ENCODE measurements around the gene SPI1.

Gene SPI1

DNA sequence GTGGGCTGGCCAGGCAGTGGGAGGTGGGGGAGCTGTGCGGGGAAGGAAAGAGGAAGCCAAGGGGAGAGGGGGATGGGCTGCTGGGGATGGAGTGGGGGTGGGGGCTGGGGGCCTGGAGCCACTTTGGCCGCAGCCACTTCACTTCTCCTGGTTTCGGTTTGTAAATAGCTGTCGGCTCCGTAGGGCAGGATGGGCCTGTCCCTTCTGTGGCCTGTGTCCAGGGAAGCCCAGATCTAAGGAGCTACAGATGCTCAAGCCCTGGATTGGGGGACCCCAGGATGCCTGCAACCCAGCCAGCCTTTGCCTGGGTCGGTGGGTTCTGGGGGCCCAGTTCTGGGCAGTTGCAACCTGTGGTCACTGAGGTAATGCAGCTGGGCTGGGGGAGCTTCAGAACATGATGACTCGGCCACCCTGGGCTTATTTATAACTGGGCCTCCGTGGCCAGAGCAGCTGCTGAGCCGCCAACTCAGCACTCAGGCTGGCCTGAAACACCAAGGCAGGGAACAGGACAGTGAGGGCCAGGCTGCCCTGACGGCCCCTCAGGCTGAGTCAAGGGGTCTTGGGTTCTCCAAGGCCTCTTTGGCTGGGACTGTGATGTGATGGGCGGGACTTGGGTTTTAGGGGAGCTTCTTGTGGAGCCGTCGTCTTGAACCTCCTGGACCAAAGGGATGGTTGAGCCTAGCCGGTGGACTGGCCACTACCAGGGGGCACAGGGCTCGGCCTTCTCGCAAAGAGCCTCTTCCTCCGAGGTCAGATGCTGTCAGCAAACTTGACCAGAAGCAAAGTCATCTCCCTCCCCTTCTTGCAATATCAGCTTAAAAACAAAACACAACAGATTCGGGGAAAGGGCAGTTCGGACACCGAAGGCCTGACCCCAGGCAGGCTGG is 15.1 kb upstream of the SPI1 start:
- peak overlapping the region; percentile 80 for H2AFZ ChIP-seq (ENCODE audit: low read length)
- no peak overlapping the region for H3K27ac ChIP-seq (replicated peaks; ENCODE audit: low read length)
- no peak overlapping the region for H2BK120ac ChIP-seq (ENCODE audit: low read depth, low read length)
- H3K9me3 ChIP-seq (replicated peaks in 1 of 2; ENCODE audit: control insufficient read depth in 2 of 2, insufficient read depth in 1 of 2, low read depth in 1 of 2, low read length in 2 of 2): no peaks in the 10 kb centered on the region
- H2BK5ac ChIP-seq (ENCODE audit: low read length): peak overlapping the region; percentile 39
- H3K4me3 ChIP-seq (ENCODE audit: low read length in 2 of 2): no peak overlapping the region
- peaks cover 0 to 5% (median 0%) of the 10 kb centered on the region in 3 experiments for H3K27me3 ChIP-seq (ENCODE audit: control insufficient read depth in 3 of 3, insufficient read depth in 3 of 3, low read depth in 1 of 3, low read length in 3 of 3)
- peaks cover 0 to 4% of the 10 kb centered on the region in 2 donors for H3K4me1 ChIP-seq (ENCODE audit: control insufficient read depth in 2 of 2, insufficient read depth in 1 of 2, low read depth in 1 of 2, low read length in 2 of 2)
- H3K36me3 ChIP-seq (replicated peaks in 1 of 2; ENCODE audit: control insufficient read depth in 2 of 2, insufficient read depth in 2 of 2, low read length in 2 of 2): no peaks in the 10 kb centered on the region
- no CpG with 5 or more reads among the region's 20 CpGs for WGBS, 2 donors (ENCODE audit: extremely low coverage in 2 of 2, insufficient read length in 2 of 2, insufficient replicate concordance in 1 of 2)
- no peak overlapping the region for H3K14ac ChIP-seq (ENCODE audit: low read length)
- H4K8ac ChIP-seq (ENCODE audit: low read depth, low read length): peak overlapping the region; percentile 90
- H2BK15ac ChIP-seq (ENCODE audit: low read length): peak overlapping the region; percentile 59
- no peak overlapping the region for H3K9ac ChIP-seq (ENCODE audit: low read depth, low read length, poor library complexity)
- peak overlapping the region; percentile 78 for H3K23ac ChIP-seq (ENCODE audit: low read depth, low read length, poor library complexity)
- H3K18ac ChIP-seq (ENCODE audit: low read length): peak overlapping the region; percentile 54
- peak overlapping the region; percentile 69 for H2AK5ac ChIP-seq (ENCODE audit: low read depth, low read length)
- peak overlapping the region; percentile 82 for H2BK12ac ChIP-seq (ENCODE audit: low read length)
- H3K79me1 ChIP-seq (ENCODE audit: low read depth, low read length): peaks cover 1% of the 10 kb centered on the region
- peak overlapping the region; percentile 32 for H3K4ac ChIP-seq (ENCODE audit: low read length)
- DNase-seq (ENCODE audit: low spot score): no peak
- no peak overlapping the region for H3K4me2 ChIP-seq (ENCODE audit: insufficient read depth, low read length, poor library complexity, severe bottlenecking)
- H4K91ac ChIP-seq (ENCODE audit: low read depth, low read length, poor library complexity): peak overlapping the region; percentile 64

- H2BK12ac ChIP-seq (ENCODE audit: low read length): no peak overlapping the region
- no peak overlapping the region for H2AK5ac ChIP-seq (ENCODE audit: low read depth, low read length)
- no peak overlapping the region for H3K18ac ChIP-seq (ENCODE audit: low read length)
- H3K27me3 ChIP-seq (ENCODE audit: control insufficient read depth in 3 of 3, insufficient read depth in 3 of 3, low read depth in 1 of 3, low read length in 3 of 3): peaks cover 0 to 5% (median 0%) of the 10 kb centered on the region in 3 experiments
- H3K36me3 ChIP-seq (replicated peaks in 1 of 2; ENCODE audit: control insufficient read depth in 2 of 2, insufficient read depth in 2 of 2, low read length in 2 of 2): no peaks in the 10 kb centered on the region
- peaks cover 0 to 6% of the 10 kb centered on the region in 2 donors for H3K4me1 ChIP-seq (ENCODE audit: control insufficient read depth in 2 of 2, insufficient read depth in 1 of 2, low read depth in 1 of 2, low read length in 2 of 2)
- H3K27ac ChIP-seq (replicated peaks; ENCODE audit: low read length): no peak overlapping the region
- no peak overlapping the region for H2BK120ac ChIP-seq (ENCODE audit: low read depth, low read length)
- no peak for DNase-seq (ENCODE audit: low spot score)
- no peak overlapping the region for H3K4me2 ChIP-seq (ENCODE audit: insufficient read depth, low read length, poor library complexity, severe bottlenecking)
- H3K9me3 ChIP-seq (replicated peaks in 1 of 2; ENCODE audit: control insufficient read depth in 2 of 2, insufficient read depth in 1 of 2, low read depth in 1 of 2, low read length in 2 of 2): no peaks in the 10 kb centered on the region
- peak overlapping the region; percentile 80 for H2AFZ ChIP-seq (ENCODE audit: low read length)
- H3K4ac ChIP-seq (ENCODE audit: low read length): no peak overlapping the region
- no CpG with 5 or more reads among the region's 14 CpGs for WGBS, 2 donors (ENCODE audit: extremely low coverage in 2 of 2, insufficient read length in 2 of 2, insufficient replicate concordance in 1 of 2)
- no peak overlapping the region for H3K9ac ChIP-seq (ENCODE audit: low read depth, low read length, poor library complexity)
- H2BK15ac ChIP-seq (ENCODE audit: low read length): no peak overlapping the region
- H3K14ac ChIP-seq (ENCODE audit: low read length): no peak overlapping the region
- peaks cover 1% of the 10 kb centered on the region for H3K79me1 ChIP-seq (ENCODE audit: low read depth, low read length)
- H4K91ac ChIP-seq (ENCODE audit: low read depth, low read length, poor library complexity): no peak overlapping the region
- no peak overlapping the region for H3K4me3 ChIP-seq (ENCODE audit: low read length in 2 of 2)
- no peak overlapping the region for H4K8ac ChIP-seq (ENCODE audit: low read depth, low read length)
- no peak overlapping the region for H2BK5ac ChIP-seq (ENCODE audit: low read length)
- no peak overlapping the region for H3K23ac ChIP-seq (ENCODE audit: low read depth, low read length, poor library complexity)
These were observed 14.3 kb upstream of the SPI1 start for GRCh38 chr11:47392546-47393162.

- no peak overlapping the region for H3K27ac ChIP-seq (replicated peaks; ENCODE audit: low read length)
- H3K4me3 ChIP-seq (ENCODE audit: low read length in 2 of 2): no peak overlapping the region
- no peak overlapping the region for H2BK12ac ChIP-seq (ENCODE audit: low read length)
- no peak overlapping the region for H4K91ac ChIP-seq (ENCODE audit: low read depth, low read length, poor library complexity)
- H2BK15ac ChIP-seq (ENCODE audit: low read length): no peak overlapping the region
- no peak overlapping the region for H3K14ac ChIP-seq (ENCODE audit: low read length)
- no peaks in the 10 kb centered on the region for H3K36me3 ChIP-seq (replicated peaks in 1 of 2; ENCODE audit: control insufficient read depth in 2 of 2, insufficient read depth in 2 of 2, low read length in 2 of 2)
- H3K4me1 ChIP-seq (ENCODE audit: control insufficient read depth in 2 of 2, insufficient read depth in 1 of 2, low read depth in 1 of 2, low read length in 2 of 2): peaks cover 0 to 6% of the 10 kb centered on the region in 2 donors
- peak overlapping the region; percentile 41 for H2AFZ ChIP-seq (ENCODE audit: low read length)
- peak overlapping the region; percentile 6 for H3K23ac ChIP-seq (ENCODE audit: low read depth, low read length, poor library complexity)
- no peak for DNase-seq (ENCODE audit: low spot score)
- H3K9ac ChIP-seq (ENCODE audit: low read depth, low read length, poor library complexity): no peak overlapping the region
- peaks cover 1% of the 10 kb centered on the region for H3K79me1 ChIP-seq (ENCODE audit: low read depth, low read length)
- no peak overlapping the region for H3K4me2 ChIP-seq (ENCODE audit: insufficient read depth, low read length, poor library complexity, severe bottlenecking)
- H2AK5ac ChIP-seq (ENCODE audit: low read depth, low read length): peak overlapping the region; percentile 8
- no peak overlapping the region for H3K4ac ChIP-seq (ENCODE audit: low read length)
- H3K27me3 ChIP-seq (ENCODE audit: control insufficient read depth in 3 of 3, insufficient read depth in 3 of 3, low read depth in 1 of 3, low read length in 3 of 3): peaks cover 0 to 5% (median 0%) of the 10 kb centered on the region in 3 experiments
- no peak overlapping the region for H4K8ac ChIP-seq (ENCODE audit: low read depth, low read length)
- no peak overlapping the region for H3K18ac ChIP-seq (ENCODE audit: low read length)
- H2BK120ac ChIP-seq (ENCODE audit: low read depth, low read length): peak overlapping the region; percentile 68
- WGBS, 2 donors (ENCODE audit: extremely low coverage in 2 of 2, insufficient read length in 2 of 2, insufficient replicate concordance in 1 of 2): no CpG with 5 or more reads among the region's 16 CpGs
- H3K9me3 ChIP-seq (replicated peaks in 1 of 2; ENCODE audit: control insufficient read depth in 2 of 2, insufficient read depth in 1 of 2, low read depth in 1 of 2, low read length in 2 of 2): no peaks in the 10 kb centered on the region
- no peak overlapping the region for H2BK5ac ChIP-seq (ENCODE audit: low read length)
These were observed 13.5 kb upstream of the SPI1 start for GRCh38 chr11:47391711-47392432.
